ENCODE measurements around the gene DRC7.

Gene DRC7

GRCh38 chr16:57694725-57695679, at the start of gene DRC7:
Gene DRC7 (plus strand): TSS chr16:57694806. CDS start chr16:57697950, 3,144 bp downstream.
- DNase-seq (ENCODE audit: low read depth in 2 of 2), result no peak

- no peak for DNase-seq (ENCODE audit: low read depth in 2 of 2)
These were observed 49.4 kb upstream of the DRC7 start for GRCh38 chr16:57645169-57645568.

- no peak for DNase-seq (ENCODE audit: low read depth in 2 of 2)
These were observed 48.8 kb upstream of the DRC7 start for GRCh38 chr16:57645691-57646387.

GRCh38 chr16:57646388-57647039, 48.1 kb upstream of the DRC7 start:
- DNase-seq (ENCODE audit: low read depth in 2 of 2), result peak in 1 of 2 donors; percentile 7

GRCh38 chr16:57647136-57647875, 47.3 kb upstream of the DRC7 start:
- DNase-seq (ENCODE audit: low read depth in 2 of 2), result no peak

- DNase-seq (ENCODE audit: low read depth in 2 of 2), result no peak
These were observed 46.5 kb upstream of the DRC7 start for GRCh38 chr16:57648125-57648524.

GRCh38 chr16:57648581-57649442, 45.8 kb upstream of the DRC7 start:
- DNase-seq (ENCODE audit: low read depth in 2 of 2), result peak; percentile 57 to 70

GRCh38 chr16:57649443-57649751, 45.2 kb upstream of the DRC7 start:
- DNase-seq (ENCODE audit: low read depth in 2 of 2), result no peak

- DNase-seq (ENCODE audit: low read depth in 2 of 2), result no peak
These were observed 44.8 kb upstream of the DRC7 start for GRCh38 chr16:57649846-57650245.

- DNase-seq (ENCODE audit: low read depth in 2 of 2), result no peak
These were observed 43.0 kb upstream of the DRC7 start for GRCh38 chr16:57651344-57652333.

GRCh38 chr16:57652695-57653471, 41.7 kb upstream of the DRC7 start:
- DNase-seq (ENCODE audit: low read depth in 2 of 2), result no peak

- no peak for DNase-seq (ENCODE audit: low read depth in 2 of 2)
These were observed 40.7 kb upstream of the DRC7 start for GRCh38 chr16:57653936-57654335.

- DNase-seq (ENCODE audit: low read depth in 2 of 2), result no peak
These were observed 38.2 kb upstream of the DRC7 start for GRCh38 chr16:57656342-57656955.

- no peak for DNase-seq (ENCODE audit: low read depth in 2 of 2)
These were observed 37.4 kb upstream of the DRC7 start for GRCh38 chr16:57657228-57657627.

GRCh38 chr16:57658130-57658877, 36.3 kb upstream of the DRC7 start:
- DNase-seq (ENCODE audit: low read depth in 2 of 2), result no peak

- DNase-seq (ENCODE audit: low read depth in 2 of 2), result no peak
These were observed 35.5 kb upstream of the DRC7 start for GRCh38 chr16:57658878-57659674.
